Breast epithelium (tissue), 4 donors: ENCODE measurements around the gene INPP4A. TPM values are rescaled to one million over a fixed set of nuclear protein-coding genes. Genes with fewer than 3 reads are reported as not detected.

Experiments used
- DNase-seq, 2 donors: peaks; one replicate each; pipeline ENCODE4 v3.0.0-alpha.2; 2019; ENCODE audit warnings: low spot score in 2 of 2
- H3K27ac ChIP-seq, 2 donors: fragments of 200-600 bp; sonication (generic) in 1 of 2; one replicate each; pipeline ENCODE4 v1.5.1; 2016 to 2019; ENCODE audit warnings: mild to moderate bottlenecking in 1 of 2
- H3K27me3 ChIP-seq, 2 donors: fragments of 200-600 bp; sonication (generic) in 1 of 2; one replicate each; pipeline versions ENCODE4 v1.5.1 to v1.6.0; 2017 to 2019; ENCODE audit warnings: control low read depth in 1 of 2, mild to moderate bottlenecking in 1 of 2
- H3K36me3 ChIP-seq: fragments of 200-600 bp; one replicate; pipeline ENCODE4 v1.5.1; 2019
- H3K4me1 ChIP-seq, 2 donors: fragments of 200-600 bp; sonication (generic); one replicate each; pipeline ENCODE4 v1.5.1; 2016 to 2019; ENCODE audit warnings: control low read depth in 1 of 2
- H3K4me3 ChIP-seq, 3 donors: fragments of 200-600 bp; sonication (generic); 1 replicate in 2 of 3; 2 replicates in 1 of 3; pipeline ENCODE4 v1.5.1; 2016 to 2019; ENCODE audit warnings: mild to moderate bottlenecking in 3 of 3, moderate library complexity in 2 of 3
- H3K9me3 ChIP-seq, 2 donors: fragments of 200-600 bp; sonication (generic) in 1 of 2; one replicate each; pipeline ENCODE4 v1.5.1; 2016 to 2019; ENCODE audit warnings: control low read depth in 1 of 2
- CTCF ChIP-seq, 3 donors: fragments of 450-650 bp; IDR thresholded peaks; one replicate each; pipeline ENCODE4 v1.5.1; 2016 to 2017; ENCODE audit warnings: antibody characterized with exemption in 3 of 3, mild to moderate bottlenecking in 3 of 3, moderate library complexity in 3 of 3
- POLR2A ChIP-seq: fragments of 450-650 bp; IDR thresholded peaks from one replicate; pipeline ENCODE4 v1.6.1; 2016; ENCODE audit warnings: antibody characterized with exemption, mild to moderate bottlenecking, moderate library complexity
- POLR2AphosphoS5 ChIP-seq, 3 donors: sonication (generic); formaldehyde crosslinking; IDR thresholded peaks; one replicate each; pipeline ENCODE4 v1.6.1; 2017; ENCODE audit warnings: antibody characterized with exemption in 3 of 3
- intact Hi-C: fragments of 100-400 bp; cut with DNase I; formaldehyde crosslinking; loops from one replicate; pipeline ENCODE4 v1.15.1; 2023; ENCODE audit warnings: low total_unique reads
- total RNA-seq, 3 donors: library from RNA; depleted of rRNA; stranded (reverse); fragments of >200 nt; gene quantifications; one replicate each; pipeline ENCODE4 v1.1.0, GENCODE V29; 2016

INPP4A gene
- total RNA-seq, 3 donors from 2014 or later: 22.6 to 35.4 (median 25.8) TPM

- DNase-seq: no peak
- no peaks in the 10 kb centered on the region for H3K27me3 ChIP-seq
- H3K4me1 ChIP-seq: no peaks in the 10 kb centered on the region
- intact Hi-C loops: no loop called here
- H3K27ac ChIP-seq: no peak overlapping the region
- H3K36me3 ChIP-seq: no peaks in the 10 kb centered on the region
- TF ChIP-seq POLR2A (no peak), POLR2AphosphoS5 (IDR thresholded peaks at IDR 0.05) (no peak), CTCF (IDR thresholded peaks at IDR 0.05) (no peak)
- no peaks in the 10 kb centered on the region for H3K9me3 ChIP-seq
- H3K4me3 ChIP-seq: no peak overlapping the region
Observed at GRCh38 chr2:98458667-98459380, 14.2 kb downstream of the INPP4A start.

GRCh38 chr2:98459496-98460175 is 15.0 kb downstream of the INPP4A start:
- Histone ChIP-seq H3K4me1 (no peaks in the 10 kb centered on the region), H3K4me3 (no peak overlapping the region), H3K27ac (no peak overlapping the region), H3K9me3 (no peaks in the 10 kb centered on the region), H3K36me3 (no peaks in the 10 kb centered on the region), H3K27me3 (no peaks in the 10 kb centered on the region)
- DNase-seq: no peak
- intact Hi-C loops: no loop called here
- no peak for TF ChIP-seq POLR2AphosphoS5 (IDR thresholded peaks at IDR 0.05)
- TF ChIP-seq POLR2A: no peak
- TF ChIP-seq CTCF (IDR thresholded peaks at IDR 0.05): no peak

- H3K36me3 ChIP-seq: no peaks in the 10 kb centered on the region
- no peak for DNase-seq
- TF ChIP-seq CTCF (IDR thresholded peaks at IDR 0.05) (no peak), POLR2AphosphoS5 (IDR thresholded peaks at IDR 0.05) (no peak), POLR2A (no peak)
- H3K27me3 ChIP-seq: no peaks in the 10 kb centered on the region
- intact Hi-C loops: no loop called here
- no peaks in the 10 kb centered on the region for H3K9me3 ChIP-seq
- H3K27ac ChIP-seq: peak overlapping the region in 1 of 2 donors; percentile 32
- no peaks in the 10 kb centered on the region for H3K4me1 ChIP-seq
- no peak overlapping the region for H3K4me3 ChIP-seq
Observed at GRCh38 chr2:98460573-98461497, 16.2 kb downstream of the INPP4A start.

- TF ChIP-seq POLR2AphosphoS5 (IDR thresholded peaks at IDR 0.05): no peak
- TF ChIP-seq POLR2A: no peak
- H3K27ac ChIP-seq: peak overlapping the region in 1 of 2 donors; percentile 32
Observed at GRCh38 chr2:98461498-98462049, 16.9 kb downstream of the INPP4A start.

GRCh38 chr2:98463081-98463481 is 18.4 kb downstream of the INPP4A start:
- Histone ChIP-seq H3K27me3 (no peaks in the 10 kb centered on the region), H3K27ac (no peak overlapping the region), H3K36me3 (no peaks in the 10 kb centered on the region), H3K4me3 (no peak overlapping the region), H3K4me1 (no peaks in the 10 kb centered on the region), H3K9me3 (no peaks in the 10 kb centered on the region)
- intact Hi-C loops: no loop called here
- no peak for DNase-seq
- no peak for TF ChIP-seq CTCF (IDR thresholded peaks at IDR 0.05)
- TF ChIP-seq POLR2AphosphoS5 (IDR thresholded peaks at IDR 0.05): no peak
- no peak for TF ChIP-seq POLR2A

More at GRCh38 chr2:98461498-98462049, 16.9 kb downstream of the INPP4A start:
- no peaks in the 10 kb centered on the region for H3K9me3 ChIP-seq
- H3K36me3 ChIP-seq: no peaks in the 10 kb centered on the region
- no peaks in the 10 kb centered on the region for H3K27me3 ChIP-seq
- no peak for DNase-seq
- no peak overlapping the region for H3K4me3 ChIP-seq
- no peaks in the 10 kb centered on the region for H3K4me1 ChIP-seq
- intact Hi-C loops: no loop called here
